ENCODE results near the gene MYPN. TPM values are rescaled to one million over a fixed set of nuclear protein-coding genes. Genes with fewer than 3 reads are reported as not detected.

The MYPN gene
- total RNA-seq, 2 experiments from 2014 or later = not detected

DNA sequence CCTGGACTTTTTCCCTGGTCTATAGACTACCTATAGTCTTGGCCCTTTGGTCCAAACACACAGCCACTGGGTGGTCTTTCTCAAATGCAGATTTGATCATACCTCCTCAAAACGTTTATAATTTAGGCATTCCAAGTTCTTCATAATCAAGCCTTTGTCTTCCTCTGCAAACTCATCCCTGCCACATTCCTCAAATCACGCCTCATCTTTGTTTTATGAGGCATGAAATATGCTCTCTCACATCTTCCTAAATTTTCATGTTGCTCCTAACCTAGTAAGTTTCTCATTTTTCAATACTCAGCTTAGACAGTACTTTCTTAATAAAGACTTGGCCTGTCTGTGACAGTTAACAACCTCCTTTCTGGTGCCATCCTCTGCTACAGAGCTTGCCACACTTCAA, 23.3 kb upstream of the MYPN start:
- Histone ChIP-seq H3K27ac (ENCODE audit: low read depth in 1 of 2, low read length in 2 of 2) (no peak overlapping the region), H3K36me3 (ENCODE audit: insufficient read depth, low read length) (no peaks in the 10 kb centered on the region), H3K27me3 (ENCODE audit: control insufficient read depth in 1 of 2, insufficient read depth in 2 of 2, low read length in 2 of 2) (no peaks in the 10 kb centered on the region), H3K4me1 (ENCODE audit: insufficient read depth, low read length) (no peaks in the 10 kb centered on the region), H3K4me3 (ENCODE audit: low read length) (no peak overlapping the region), H3K9me3 (ENCODE audit: control insufficient read depth in 1 of 2, insufficient read depth in 1 of 2, low read length in 2 of 2) (no peaks in the 10 kb centered on the region)
- no peaks in the 10 kb centered on the region for H3K4me1 Mint-ChIP-seq (ENCODE audit: low read depth)
- intact Hi-C loops (cut with DNase I, micrococcal nuclease) = no loop called here
- no peak for DNase-seq
- H3K4me3 Mint-ChIP-seq = no peak overlapping the region
- CTCF ChIA-PET = interaction anchor here (0.6 kb wide), 1 partner anchor 60 kb away, joined by 3 read pairs; no protein-coding TSS in a partner anchor
- no peaks in the 10 kb centered on the region for H3K9me3 Mint-ChIP-seq
- ATAC-seq (ENCODE audit: poor library complexity) = no peak
- TF ChIP-seq, protein P1, sequence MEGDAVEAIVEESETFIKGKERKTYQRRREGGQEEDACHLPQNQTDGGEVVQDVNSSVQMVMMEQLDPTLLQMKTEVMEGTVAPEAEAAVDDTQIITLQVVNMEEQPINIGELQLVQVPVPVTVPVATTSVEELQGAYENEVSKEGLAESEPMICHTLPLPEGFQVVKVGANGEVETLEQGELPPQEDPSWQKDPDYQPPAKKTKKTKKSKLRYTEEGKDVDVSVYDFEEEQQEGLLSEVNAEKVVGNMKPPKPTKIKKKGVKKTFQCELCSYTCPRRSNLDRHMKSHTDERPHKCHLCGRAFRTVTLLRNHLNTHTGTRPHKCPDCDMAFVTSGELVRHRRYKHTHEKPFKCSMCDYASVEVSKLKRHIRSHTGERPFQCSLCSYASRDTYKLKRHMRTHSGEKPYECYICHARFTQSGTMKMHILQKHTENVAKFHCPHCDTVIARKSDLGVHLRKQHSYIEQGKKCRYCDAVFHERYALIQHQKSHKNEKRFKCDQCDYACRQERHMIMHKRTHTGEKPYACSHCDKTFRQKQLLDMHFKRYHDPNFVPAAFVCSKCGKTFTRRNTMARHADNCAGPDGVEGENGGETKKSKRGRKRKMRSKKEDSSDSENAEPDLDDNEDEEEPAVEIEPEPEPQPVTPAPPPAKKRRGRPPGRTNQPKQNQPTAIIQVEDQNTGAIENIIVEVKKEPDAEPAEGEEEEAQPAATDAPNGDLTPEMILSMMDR (IDR thresholded peaks at IDR 0.05) = no peak
- no peaks in the 10 kb centered on the region for H3K36me3 Mint-ChIP-seq (ENCODE audit: low read depth)
- H3K27ac Mint-ChIP-seq = no peak overlapping the region
- POLR2A ChIA-PET = no interaction called here
- peaks cover 13% of the 10 kb centered on the region for H3K27me3 Mint-ChIP-seq

GRCh38 chr10:68086910-68087684, 22.2 kb upstream of the MYPN start:
- H3K4me3 Mint-ChIP-seq = no peak overlapping the region
- Histone ChIP-seq H3K4me3 (ENCODE audit: low read length) (no peak overlapping the region), H3K27ac (ENCODE audit: low read depth in 1 of 2, low read length in 2 of 2) (no peak overlapping the region), H3K9me3 (ENCODE audit: control insufficient read depth in 1 of 2, insufficient read depth in 1 of 2, low read length in 2 of 2) (no peaks in the 10 kb centered on the region), H3K4me1 (ENCODE audit: insufficient read depth, low read length) (no peaks in the 10 kb centered on the region), H3K36me3 (ENCODE audit: insufficient read depth, low read length) (no peaks in the 10 kb centered on the region), H3K27me3 (ENCODE audit: control insufficient read depth in 1 of 2, insufficient read depth in 2 of 2, low read length in 2 of 2) (no peaks in the 10 kb centered on the region)
- intact Hi-C loops (cut with DNase I, micrococcal nuclease) = no loop called here
- H3K4me1 Mint-ChIP-seq (ENCODE audit: low read depth) = no peaks in the 10 kb centered on the region
- CTCF ChIA-PET = interaction anchor here (0.6 kb wide), 1 partner anchor 15 kb away, joined by 3 read pairs; no protein-coding TSS in a partner anchor
- no peaks in the 10 kb centered on the region for H3K36me3 Mint-ChIP-seq (ENCODE audit: low read depth)
- DNase-seq (no peak), ATAC-seq (ENCODE audit: poor library complexity) (no peak)
- POLR2A ChIA-PET = no interaction called here
- no peaks in the 10 kb centered on the region for H3K9me3 Mint-ChIP-seq
- TF ChIP-seq, protein P1 (IDR thresholded peaks at IDR 0.05) = no peak
- peaks cover 13% of the 10 kb centered on the region for H3K27me3 Mint-ChIP-seq
- H3K27ac Mint-ChIP-seq = no peak overlapping the region

DNA sequence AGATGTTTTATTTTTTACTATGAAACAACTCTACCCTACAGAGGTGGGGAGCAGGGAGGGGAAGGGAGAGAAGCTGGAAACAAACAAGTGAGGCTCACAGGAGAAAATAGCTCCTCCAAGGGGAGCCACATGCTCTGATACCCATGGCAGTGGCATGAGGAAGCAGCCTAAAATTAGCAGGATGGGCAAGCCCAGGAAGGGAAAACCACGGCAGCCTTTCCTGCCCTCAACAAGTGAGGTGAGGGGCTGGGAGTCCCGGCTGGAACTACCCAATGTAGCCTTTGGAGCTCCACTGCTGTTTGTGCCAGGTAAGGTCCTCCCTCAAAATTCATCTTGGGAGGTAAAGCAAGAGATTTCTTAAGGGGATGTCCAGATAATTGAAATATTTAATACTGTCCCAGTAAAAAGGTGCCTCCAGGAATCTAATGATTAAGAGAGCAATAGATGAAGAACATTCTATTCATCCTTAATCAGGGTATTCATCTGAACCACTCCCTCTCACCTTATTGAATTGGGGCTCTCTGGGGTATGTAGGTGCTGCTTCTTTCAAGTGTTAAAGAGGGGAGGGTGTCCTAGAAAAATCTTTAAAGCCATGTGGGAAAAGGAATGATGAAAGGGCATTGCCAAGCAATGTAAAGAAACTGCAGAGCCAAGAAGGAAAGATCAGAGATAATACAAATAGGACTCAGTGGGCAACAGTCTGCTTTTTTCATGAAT, 21.4 kb upstream of the MYPN start:
- Mint-ChIP-seq H3K27me3 (peaks cover 7% of the 10 kb centered on the region), H3K36me3 (ENCODE audit: low read depth) (no peaks in the 10 kb centered on the region), H3K4me1 (ENCODE audit: low read depth) (no peaks in the 10 kb centered on the region), H3K27ac (no peak overlapping the region), H3K4me3 (no peak overlapping the region), H3K9me3 (no peaks in the 10 kb centered on the region)
- H3K4me3 ChIP-seq (ENCODE audit: low read length) = no peak overlapping the region
- ChIA-PET POLR2A (no interaction called here), CTCF (interaction anchor here (0.6 kb wide), 1 partner anchor 14 kb away, joined by 3 read pairs; no protein-coding TSS in a partner anchor)
- intact Hi-C loops (cut with DNase I, micrococcal nuclease) = no loop called here
- H3K27ac ChIP-seq (ENCODE audit: low read depth in 1 of 2, low read length in 2 of 2) = no peak overlapping the region
- ATAC-seq (ENCODE audit: poor library complexity) (no peak), DNase-seq (no peak)
- no peaks in the 10 kb centered on the region for H3K27me3 ChIP-seq (ENCODE audit: control insufficient read depth in 1 of 2, insufficient read depth in 2 of 2, low read length in 2 of 2)
- H3K36me3 ChIP-seq (ENCODE audit: insufficient read depth, low read length) = no peaks in the 10 kb centered on the region
- H3K4me1 ChIP-seq (ENCODE audit: insufficient read depth, low read length) = no peaks in the 10 kb centered on the region
- TF ChIP-seq, protein P1 (IDR thresholded peaks at IDR 0.05) = no peak
- H3K9me3 ChIP-seq (ENCODE audit: control insufficient read depth in 1 of 2, insufficient read depth in 1 of 2, low read length in 2 of 2) = no peaks in the 10 kb centered on the region

All from CD4-positive, alpha-beta T cell (primary cell).